IMR-90 (cell line): Measurements from ENCODE around the gene ROBO1. TPM values are rescaled to one million over a fixed set of nuclear protein-coding genes. Genes with fewer than 3 reads are reported as not detected.
"Not testable (repeated sequence)": the region's sequence is repeated elsewhere in the genome, so short reads cannot be mapped to it uniquely, and the experiment has no call there.

Experiments
- ATAC-seq: fragments of 200-7000 bp; cut with Tn5 transposase; 2 replicates; pipeline ENCODE4 v1.9.1; 2020; ENCODE audit warnings: low read depth, mild to moderate bottlenecking, moderate library complexity
- BruUV-seq: library from RNA; stranded (reverse); fragments of 400-500 nt; replicated peaks from 2 replicates; lab custom pipeline; 2021; lab: Mats Ljungman, UMichigan
- CTCF ChIA-PET: fragments of 300-600 bp; formaldehyde crosslinking; extraction: SDS; loops from one replicate; lab custom pipeline; 2021; ENCODE audit warnings: antibody characterized with exemption; lab: Yijun Ruan, JAX
- POLR2A ChIA-PET: fragments of 300-600 bp; sonication (Branson Sonifier 250); formaldehyde crosslinking; loops from one replicate; lab custom pipeline; 2022; ENCODE audit warnings: antibody characterized with exemption; ENCODE audit not compliant: unreplicated experiment; lab: Charles Lee
- DNase-seq: peaks from one replicate; pipeline ENCODE4 v3.0.0; 2013
- H2AFZ ChIP-seq: replicated peaks from 2 replicates; pipeline ENCODE3; 2013; ENCODE audit warnings: low read length, mild to moderate bottlenecking; ENCODE audit not compliant: poor library complexity
- H2AK5ac ChIP-seq: 2 replicates; pipeline ENCODE4 v1.6.1; 2013; ENCODE audit warnings: low read depth, low read length, inconsistent platforms
- H2AK9ac ChIP-seq: replicated peaks from 2 replicates; pipeline ENCODE3; 2013; ENCODE audit warnings: mild to moderate bottlenecking, low read depth, low read length, moderate library complexity; ENCODE audit not compliant: poor library complexity
- H2BK120ac ChIP-seq: 2 replicates; pipeline ENCODE4 v1.6.1; 2013; ENCODE audit warnings: low read depth, low read length, inconsistent platforms
- H2BK15ac ChIP-seq: 3 replicates; pipeline ENCODE4 v1.6.1; 2013; ENCODE audit warnings: low read depth, low read length, inconsistent platforms
- H2BK20ac ChIP-seq: 2 replicates; pipeline ENCODE4 v1.6.1; 2013; ENCODE audit warnings: low read depth, mild to moderate bottlenecking, inconsistent platforms, low read length, moderate library complexity
- H2BK5ac ChIP-seq: 2 replicates; pipeline ENCODE4 v1.6.1; 2013; ENCODE audit warnings: mild to moderate bottlenecking, low read depth, low read length, inconsistent platforms; ENCODE audit not compliant: poor library complexity, severe bottlenecking
- H3K14ac ChIP-seq: replicated peaks from 2 replicates; pipeline ENCODE4 v1.6.1; 2013; ENCODE audit warnings: low read depth, low read length, inconsistent platforms
- H3K18ac ChIP-seq: 2 replicates; pipeline ENCODE4 v1.6.1; 2013; ENCODE audit warnings: low read depth, low read length, control low read depth
- H3K23ac ChIP-seq: 2 replicates; pipeline ENCODE4 v1.6.1; 2013; ENCODE audit warnings: low read depth, low read length, inconsistent platforms
- H3K27ac ChIP-seq: 2 replicates; pipeline ENCODE4 v1.5.1; 2013; ENCODE audit warnings: mild to moderate bottlenecking, control low read depth, low read length; ENCODE audit not compliant: insufficient read depth
- H3K27me3 ChIP-seq: 2 replicates; pipeline ENCODE4 v1.6.1; 2013; ENCODE audit warnings: low read length; ENCODE audit not compliant: control insufficient read depth, insufficient read depth
- H3K36me3 ChIP-seq: 2 replicates; pipeline ENCODE4 v1.6.1; 2013; ENCODE audit warnings: low read length, mixed read lengths; ENCODE audit not compliant: control insufficient read depth, insufficient read depth
- H3K4ac ChIP-seq: 2 replicates; pipeline ENCODE4 v1.6.1; 2013; ENCODE audit warnings: low read depth, low read length, inconsistent platforms
- H3K4me1 ChIP-seq: 2 replicates; pipeline ENCODE4 v1.6.1; 2013; ENCODE audit warnings: low read length, mixed read lengths; ENCODE audit not compliant: control insufficient read depth, insufficient read depth
- H3K4me2 ChIP-seq: 2 replicates; pipeline ENCODE4 v1.6.1; 2013; ENCODE audit warnings: low read depth, mild to moderate bottlenecking, control low read depth, low read length, moderate library complexity
- H3K4me3 ChIP-seq: 2 replicates; pipeline ENCODE4 v1.5.1; 2013; ENCODE audit warnings: low read depth, mild to moderate bottlenecking, control low read depth, low read length, moderate library complexity; ENCODE audit not compliant: insufficient read depth
- H3K56ac ChIP-seq: 2 replicates; pipeline ENCODE4 v1.6.1; 2013; ENCODE audit warnings: low read length, inconsistent platforms; ENCODE audit not compliant: insufficient read depth; ENCODE audit errors: extremely low read depth
- H3K79me1 ChIP-seq, 2 experiments: 2 replicates each; pipeline ENCODE4 v1.6.1; 2013; ENCODE audit warnings: low read length in 2 of 2, inconsistent platforms in 1 of 2, low read depth in 1 of 2
- H3K9ac ChIP-seq: 2 replicates; pipeline ENCODE4 v1.6.1; 2013; ENCODE audit warnings: low read depth, low read length, control low read depth
- H3K9me1 ChIP-seq: 2 replicates; pipeline ENCODE4 v1.6.1; 2013; ENCODE audit warnings: low read length, inconsistent platforms; ENCODE audit not compliant: insufficient read depth
- H3K9me3 ChIP-seq: 2 replicates; pipeline ENCODE4 v1.6.1; 2013; ENCODE audit warnings: low read length; ENCODE audit not compliant: control insufficient read depth, insufficient read depth
- H4K20me1 ChIP-seq: 2 replicates; pipeline ENCODE4 v1.6.1; 2013; ENCODE audit warnings: low read length, inconsistent platforms; ENCODE audit not compliant: insufficient read depth
- H4K5ac ChIP-seq: 2 replicates; pipeline ENCODE4 v1.6.1; 2013; ENCODE audit warnings: mild to moderate bottlenecking, low read depth, low read length, control low read depth
- H4K8ac ChIP-seq, 2 experiments: 2 replicates each; pipeline ENCODE4 v1.6.1; 2013; ENCODE audit warnings: low read depth in 2 of 2, low read length in 2 of 2, control low read depth in 1 of 2, inconsistent platforms in 1 of 2
- H4K91ac ChIP-seq: 2 replicates; pipeline ENCODE4 v1.6.1; 2013; ENCODE audit warnings: low read depth, low read length, inconsistent platforms; ENCODE audit not compliant: insufficient read depth
- ELK1 ChIP-seq: fragments of 150-350 bp; IDR thresholded peaks from 2 replicates; pipeline ENCODE4 v1.6.1; 2016; ENCODE audit warnings: low read depth, mild to moderate bottlenecking, low read length, moderate library complexity, borderline replicate concordance
- RFX5 ChIP-seq: IDR thresholded peaks from 2 replicates; pipeline ENCODE4 v1.8.0; 2012; ENCODE audit warnings: low read depth, mild to moderate bottlenecking, low read length, moderate library complexity
- WGBS, 2 experiments: methylation state at CpG; one replicate each; pipeline versions ENCODE4 v1.1.5 to v1.1.7; 2013; ENCODE audit warnings: missing lambda C conversion rate in 2 of 2; ENCODE audit not compliant: insufficient read length in 1 of 2; ENCODE audit errors: extremely low coverage in 2 of 2; 5-methylcytosine and 5-hydroxymethylcytosine counted together
- dilution Hi-C: fragments of 300-500 bp; cut with HindIII; formaldehyde crosslinking; loops from one replicate; pipeline ENCODE4 v1.14.3; 2018; ENCODE audit warnings: low sequenced_read_pairs; ENCODE audit not compliant: unreplicated experiment
- in situ Hi-C: fragments of 300-500 bp; cut with MboI; formaldehyde crosslinking; loops from 3 replicates; pipeline ENCODE4 v1.14.3; 2019; ENCODE audit warnings: low sequenced_read_pairs, inconsistent platforms, mixed read lengths
- intact Hi-C: fragments of 100-400 bp; cut with micrococcal nuclease; formaldehyde crosslinking; loops from 2 replicates; pipeline ENCODE4 v1.10.0; 2022
- polyA plus RNA-seq, 3 experiments: library from polyadenylated mRNA; depleted of rRNA; stranded (reverse); fragments of >200 nt; gene quantifications; 2 replicates each; pipeline ENCODE4 v1.2.3, GENCODE V29; 2012; ENCODE audit warnings: low replicate concordance in 1 of 3
- total RNA-seq: library from RNA; depleted of rRNA; stranded (reverse); fragments of >200 nt; gene quantifications from 2 replicates; pipeline ENCODE4 v1.2.3, GENCODE V29; 2012

ROBO1 gene
- total and polyA plus RNA-seq, 2 of the 4 experiments (the other 2 are of a cell fraction): 24.1 to 53.9 TPM

DNA sequence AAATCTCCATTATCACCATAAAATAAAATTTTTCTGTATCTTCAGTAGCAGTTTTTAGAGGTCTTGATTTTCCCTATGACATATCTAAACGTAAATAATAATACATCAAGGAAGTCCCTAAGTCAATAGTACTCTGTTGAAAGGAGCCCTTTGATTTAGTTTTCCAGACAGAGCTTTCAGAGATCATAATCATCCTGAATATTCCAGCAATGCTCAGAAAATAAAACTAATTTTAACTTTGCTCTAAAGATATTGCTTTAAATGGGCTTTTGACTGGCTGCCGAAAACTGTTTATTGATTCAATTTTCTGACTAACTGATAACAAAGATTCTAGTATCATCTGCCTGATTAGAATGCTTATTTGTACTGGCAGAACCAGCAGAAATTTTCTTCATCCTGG is 40.7 kb upstream of the ROBO1 start:
- no peak overlapping the region for H3K56ac ChIP-seq
- no peak overlapping the region for H2BK5ac ChIP-seq
- intact Hi-C loops: no loop called here
- H3K23ac ChIP-seq: no peak overlapping the region
- H2AK9ac ChIP-seq: no peak overlapping the region
- H3K4me3 ChIP-seq: no peak overlapping the region
- ChIA-PET CTCF (no interaction called here), POLR2A (no interaction called here)
- no peak overlapping the region for H2BK120ac ChIP-seq
- H3K18ac ChIP-seq: no peak overlapping the region
- DNase-seq (no peak), ATAC-seq (no peak)
- H4K91ac ChIP-seq: no peak overlapping the region
- WGBS, 2 experiments: no CpG with 5 or more reads among the region's 2 CpGs
- H2AFZ ChIP-seq: no peak overlapping the region
- H4K8ac ChIP-seq: no peak overlapping the region
- TF ChIP-seq RFX5 (no peak), ELK1 (no peak)
- no peaks in the 10 kb centered on the region for H4K20me1 ChIP-seq
- dilution Hi-C loops: no loop called here
- H3K14ac ChIP-seq: no peak overlapping the region
- H2BK20ac ChIP-seq: no peak overlapping the region
- no peak overlapping the region for H2AK5ac ChIP-seq
- H3K4me2 ChIP-seq: no peak overlapping the region
- H3K9me1 ChIP-seq: no peaks in the 10 kb centered on the region
- no peak overlapping the region for H4K5ac ChIP-seq
- no peaks in the 10 kb centered on the region for H3K36me3 ChIP-seq
- no peaks in the 10 kb centered on the region for H3K4me1 ChIP-seq
- H3K4ac ChIP-seq: no peak overlapping the region
- no peaks in the 10 kb centered on the region for H3K79me1 ChIP-seq
- H2BK15ac ChIP-seq: no peak overlapping the region
- BruUV-seq: no TSS peak
- no peak overlapping the region for H3K27ac ChIP-seq
- no peak overlapping the region for H3K9ac ChIP-seq
- in situ Hi-C loops: no loop called here
- H3K9me3 ChIP-seq: no peaks in the 10 kb centered on the region
- no peaks in the 10 kb centered on the region for H3K27me3 ChIP-seq

DNA sequence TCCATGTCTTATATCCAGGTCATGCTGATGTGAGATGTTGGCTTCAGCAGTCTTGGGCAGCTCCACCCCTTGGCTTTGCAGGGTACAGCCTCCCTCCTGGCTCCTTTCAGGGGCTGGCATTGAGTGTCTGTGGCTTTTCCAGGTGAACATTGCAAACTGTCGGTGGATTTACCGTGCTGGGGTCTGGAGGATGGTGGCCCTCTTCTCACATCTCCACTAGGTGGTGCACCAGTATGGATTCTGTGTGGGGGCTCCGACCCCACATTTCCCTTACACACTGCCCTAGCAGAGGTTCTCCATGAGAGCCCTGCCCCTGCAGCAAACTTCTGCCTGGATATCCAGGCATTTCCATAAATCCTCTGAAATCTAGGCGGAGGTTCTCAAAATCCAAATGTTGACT is 22.4 kb upstream of the ROBO1 start:
- H3K4ac ChIP-seq, H4K91ac ChIP-seq, POLR2A ChIA-PET, H2BK5ac ChIP-seq, H3K18ac ChIP-seq, H3K9me3 ChIP-seq, in situ Hi-C loops, H3K27me3 ChIP-seq, H2AK9ac ChIP-seq, H2BK15ac ChIP-seq, H2BK120ac ChIP-seq, H3K14ac ChIP-seq, dilution Hi-C loops, H2BK20ac ChIP-seq, H3K56ac ChIP-seq, ATAC-seq, DNase-seq, intact Hi-C loops, H4K8ac ChIP-seq, H2AFZ ChIP-seq, H3K4me3 ChIP-seq, H3K23ac ChIP-seq, H3K27ac ChIP-seq, BruUV-seq, H4K20me1 ChIP-seq, H3K79me1 ChIP-seq, H2AK5ac ChIP-seq, H3K9ac ChIP-seq, H3K9me1 ChIP-seq, H4K5ac ChIP-seq, H3K4me2 ChIP-seq, H3K4me1 ChIP-seq, H3K36me3 ChIP-seq, CTCF ChIA-PET: not testable (repeated sequence)
- WGBS, 2 experiments: 100% methylated on average over 1 of the region's 4 CpGs; no CpG with 5 or more reads in 1 of the 2 experiments
